Activated T-cell treated with anti-CD3 and anti-CD28 coated beads, Interleukin-2, amount 50 U/mL, for 24 hours (primary cell): ENCODE results near the gene RUSC1.

Source experiments
- DNase-seq: peaks from one replicate; pipeline ENCODE4 v3.0.0-alpha.2; 2020
- H3K27ac Mint-ChIP-seq: 2 replicates; pipeline ENCODE4 v1.8.0; 2020; ENCODE audit warnings: mild to moderate bottlenecking, mixed read lengths
- H3K27me3 Mint-ChIP-seq: 2 replicates; pipeline ENCODE4 v1.8.0; 2020; ENCODE audit warnings: mixed read lengths
- H3K36me3 Mint-ChIP-seq: 2 replicates; pipeline ENCODE4 v1.8.0; 2020; ENCODE audit warnings: low read depth, mixed read lengths
- H3K4me1 Mint-ChIP-seq: 2 replicates; pipeline ENCODE4 v1.8.0; 2020; ENCODE audit warnings: low read depth, mixed read lengths
- H3K4me3 Mint-ChIP-seq: 2 replicates; pipeline ENCODE4 v1.8.0; 2020; ENCODE audit warnings: mild to moderate bottlenecking, moderate library complexity, mixed read lengths
- H3K9me3 Mint-ChIP-seq: 2 replicates; pipeline ENCODE4 v1.8.0; 2020; ENCODE audit warnings: mixed read lengths

RUSC1 gene, protein sequence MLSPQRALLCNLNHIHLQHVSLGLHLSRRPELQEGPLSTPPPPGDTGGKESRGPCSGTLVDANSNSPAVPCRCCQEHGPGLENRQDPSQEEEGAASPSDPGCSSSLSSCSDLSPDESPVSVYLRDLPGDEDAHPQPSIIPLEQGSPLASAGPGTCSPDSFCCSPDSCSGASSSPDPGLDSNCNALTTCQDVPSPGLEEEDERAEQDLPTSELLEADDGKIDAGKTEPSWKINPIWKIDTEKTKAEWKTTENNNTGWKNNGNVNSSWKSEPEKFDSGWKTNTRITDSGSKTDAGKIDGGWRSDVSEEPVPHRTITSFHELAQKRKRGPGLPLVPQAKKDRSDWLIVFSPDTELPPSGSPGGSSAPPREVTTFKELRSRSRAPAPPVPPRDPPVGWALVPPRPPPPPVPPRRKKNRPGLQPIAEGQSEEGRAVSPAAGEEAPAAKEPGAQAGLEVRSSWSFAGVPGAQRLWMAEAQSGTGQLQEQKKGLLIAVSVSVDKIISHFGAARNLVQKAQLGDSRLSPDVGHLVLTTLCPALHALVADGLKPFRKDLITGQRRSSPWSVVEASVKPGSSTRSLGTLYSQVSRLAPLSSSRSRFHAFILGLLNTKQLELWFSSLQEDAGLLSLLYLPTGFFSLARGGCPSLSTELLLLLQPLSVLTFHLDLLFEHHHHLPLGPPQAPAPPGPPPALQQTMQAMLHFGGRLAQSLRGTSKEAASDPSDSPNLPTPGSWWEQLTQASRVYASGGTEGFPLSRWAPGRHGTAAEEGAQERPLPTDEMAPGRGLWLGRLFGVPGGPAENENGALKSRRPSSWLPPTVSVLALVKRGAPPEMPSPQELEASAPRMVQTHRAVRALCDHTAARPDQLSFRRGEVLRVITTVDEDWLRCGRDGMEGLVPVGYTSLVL

DNA sequence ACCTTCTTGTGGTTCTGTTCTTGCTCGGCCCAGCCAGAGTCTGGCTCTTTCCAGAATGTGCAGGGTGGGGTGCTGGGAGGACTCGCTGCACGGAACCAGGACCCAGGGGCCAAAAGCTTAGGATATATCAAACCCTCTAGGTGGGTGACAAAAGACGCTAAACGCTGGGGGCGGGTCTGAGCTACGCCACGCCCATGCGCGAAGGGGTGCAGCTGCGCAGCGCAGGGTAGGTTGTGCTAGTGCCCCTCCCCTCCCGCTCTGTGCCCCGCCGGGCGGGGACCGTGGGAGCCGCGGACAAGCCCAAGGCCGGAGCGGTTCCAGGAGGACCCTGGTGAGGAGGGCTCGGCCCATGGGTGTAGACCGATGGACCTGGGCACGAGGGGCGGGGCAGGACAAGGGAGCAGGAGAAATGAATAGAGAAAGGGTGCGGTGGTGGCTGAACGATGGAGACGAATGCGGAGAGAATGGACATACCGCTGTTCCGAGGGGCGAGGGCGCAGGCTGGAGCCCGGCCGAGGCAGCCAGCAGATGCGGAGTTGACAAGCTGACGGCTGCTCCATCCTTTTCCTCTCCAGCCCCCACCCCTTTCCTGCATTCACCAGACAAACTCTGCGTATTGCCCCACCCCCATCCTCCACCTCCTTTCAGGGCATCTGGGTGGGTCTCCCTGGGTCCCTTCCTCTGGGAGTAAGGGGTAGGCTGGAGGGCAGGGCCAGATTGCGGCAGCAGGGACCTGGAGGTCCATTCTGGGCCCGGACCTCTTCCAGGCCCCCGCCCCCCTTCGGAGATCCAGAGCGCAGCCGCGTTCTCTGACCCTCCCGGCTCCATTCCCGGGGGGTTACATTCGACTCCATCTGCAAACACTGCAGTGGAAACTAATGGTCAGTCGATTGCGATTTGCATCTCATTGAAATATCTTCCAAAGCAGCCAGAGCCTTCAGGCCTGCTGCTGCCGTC is at the start of gene RUSC1:
TSS of gene RUSC1 (plus strand) at position 234 of the 957 bp plus-strand sequence. CDS start 880 bp downstream, outside the sequence.
- peak within 1 kb of the TSS; percentile 82 for H3K4me3 Mint-ChIP-seq
- peaks cover 37% of the 10 kb centered on the region for H3K4me1 Mint-ChIP-seq
- no peaks in the 10 kb centered on the region for H3K27me3 Mint-ChIP-seq
- H3K27ac Mint-ChIP-seq = peak within 1 kb of the TSS; percentile 70
- DNase-seq = peak; percentile 85
- H3K9me3 Mint-ChIP-seq = no peaks in the 10 kb centered on the region
- H3K36me3 Mint-ChIP-seq = peaks cover 63% of the 10 kb centered on the region

DNA sequence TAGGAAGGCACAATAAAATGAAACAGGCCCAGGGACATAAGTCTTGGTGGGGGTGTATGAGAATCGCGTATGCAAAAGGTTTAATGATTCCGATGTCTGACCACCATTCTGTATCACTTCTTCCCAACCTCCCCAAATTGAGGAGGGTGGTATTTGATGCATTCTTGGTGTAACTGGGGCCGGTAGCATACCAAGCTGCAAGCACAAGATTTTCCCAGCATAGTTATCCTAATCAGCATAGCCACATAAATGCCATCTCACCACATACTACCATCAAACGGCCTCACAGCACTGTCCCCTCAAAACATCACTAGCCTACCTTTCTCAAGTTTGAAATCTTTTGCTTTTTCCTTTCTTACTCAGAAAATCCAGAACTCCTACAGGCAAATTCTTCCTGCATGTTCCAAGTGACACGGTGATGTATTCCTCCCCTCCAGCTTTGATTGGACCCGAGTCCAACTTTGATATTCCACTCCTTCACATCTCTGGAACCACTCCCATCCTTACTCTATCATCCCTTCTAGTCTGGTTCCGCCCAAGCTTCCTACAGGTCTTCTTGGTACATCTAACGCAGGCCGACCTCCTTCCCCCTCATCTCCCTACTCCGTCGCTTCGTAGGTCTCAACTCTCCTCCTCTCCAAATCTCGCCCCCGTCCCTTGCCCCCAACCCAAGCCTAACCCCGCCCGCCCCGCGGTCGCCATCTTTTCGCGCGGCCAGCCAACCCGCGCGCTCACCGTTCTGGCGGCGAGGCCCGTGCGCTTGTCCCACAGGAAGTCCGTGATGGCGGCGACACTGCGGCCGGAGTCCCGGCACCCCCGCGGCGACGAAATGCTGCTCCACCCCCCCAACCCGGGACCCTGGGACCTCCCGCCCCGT is 48.0 kb upstream of the RUSC1 start:
- Mint-ChIP-seq H3K36me3 (peaks cover 50% of the 10 kb centered on the region), H3K9me3 (no peaks in the 10 kb centered on the region), H3K4me3 (peak overlapping the region; percentile 90), H3K27me3 (no peaks in the 10 kb centered on the region), H3K27ac (peak overlapping the region; percentile 94), H3K4me1 (peaks cover 43% of the 10 kb centered on the region)
- DNase-seq = no peak

- no peaks in the 10 kb centered on the region for H3K27me3 Mint-ChIP-seq
- peaks cover 47% of the 10 kb centered on the region for H3K4me1 Mint-ChIP-seq
- DNase-seq = peak; percentile 97
- H3K4me3 Mint-ChIP-seq = peak within 1 kb of the TSS; percentile 90
- peaks cover 42% of the 10 kb centered on the region for H3K36me3 Mint-ChIP-seq
- peak within 1 kb of the TSS; percentile 94 for H3K27ac Mint-ChIP-seq
- H3K9me3 Mint-ChIP-seq = no peaks in the 10 kb centered on the region
Measured at GRCh38 chr1:155273343-155274245, 47.1 kb upstream of the RUSC1 start, which contains the start of gene CLK2. TSS of gene CLK2 (minus strand) at chr1:155273504. CDS start at chr1:155270977, 2,527 bp downstream.

GRCh38 chr1:155277070-155277901 is 43.4 kb upstream of the RUSC1 start, which contains the start of gene HCN3:
TSS of gene HCN3 (plus strand) at chr1:155277463. CDS start at chr1:155277591, 128 bp downstream.
- peak within 1 kb of the TSS; percentile 78 for H3K4me3 Mint-ChIP-seq
- peaks cover 32% of the 10 kb centered on the region for H3K4me1 Mint-ChIP-seq
- H3K36me3 Mint-ChIP-seq = peaks cover 7% of the 10 kb centered on the region
- no peaks in the 10 kb centered on the region for H3K9me3 Mint-ChIP-seq
- H3K27me3 Mint-ChIP-seq = no peaks in the 10 kb centered on the region
- H3K27ac Mint-ChIP-seq = no peak within 1 kb of the TSS
- peak; percentile 97 for DNase-seq

GRCh38 chr1:155277902-155278688 is 42.6 kb upstream of the RUSC1 start:
- H3K9me3 Mint-ChIP-seq = no peaks in the 10 kb centered on the region
- no peaks in the 10 kb centered on the region for H3K27me3 Mint-ChIP-seq
- H3K4me1 Mint-ChIP-seq = peaks cover 27% of the 10 kb centered on the region
- peak overlapping the region; percentile 78 for H3K4me3 Mint-ChIP-seq
- H3K27ac Mint-ChIP-seq = no peak overlapping the region
- no peaks in the 10 kb centered on the region for H3K36me3 Mint-ChIP-seq
- peak; percentile 81 for DNase-seq

DNA sequence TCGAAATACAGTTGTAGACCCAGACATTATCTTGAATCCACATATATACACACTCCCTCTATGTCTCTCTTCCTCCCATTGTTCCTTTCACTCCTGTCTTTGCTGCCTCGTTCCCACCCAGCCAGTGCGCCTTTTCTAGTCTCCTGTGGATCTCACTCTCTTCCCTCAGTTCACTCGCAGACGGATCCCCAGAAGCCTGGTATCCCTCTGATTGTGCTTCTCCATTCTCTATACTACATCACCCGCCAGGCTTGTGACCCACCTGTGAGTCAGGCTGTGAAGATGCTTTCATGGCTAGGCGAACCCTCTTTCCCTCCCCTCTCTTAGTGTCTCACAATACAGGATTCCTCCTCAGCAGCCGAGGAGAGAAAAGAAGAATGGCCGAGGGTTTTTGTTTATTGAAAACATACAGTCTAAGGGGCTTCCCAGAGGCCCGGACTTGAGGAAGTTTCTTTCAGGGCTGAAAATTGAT is 42.0 kb upstream of the RUSC1 start:
- no peaks in the 10 kb centered on the region for H3K9me3 Mint-ChIP-seq
- H3K27me3 Mint-ChIP-seq = no peaks in the 10 kb centered on the region
- DNase-seq = no peak
- peaks cover 24% of the 10 kb centered on the region for H3K4me1 Mint-ChIP-seq
- H3K36me3 Mint-ChIP-seq = no peaks in the 10 kb centered on the region
- H3K4me3 Mint-ChIP-seq = no peak overlapping the region
- no peak overlapping the region for H3K27ac Mint-ChIP-seq

GRCh38 chr1:155279268-155279667 is 41.4 kb upstream of the RUSC1 start:
- Mint-ChIP-seq H3K4me1 (peaks cover 21% of the 10 kb centered on the region), H3K27me3 (no peaks in the 10 kb centered on the region), H3K27ac (no peak overlapping the region), H3K36me3 (no peaks in the 10 kb centered on the region), H3K9me3 (no peaks in the 10 kb centered on the region), H3K4me3 (no peak overlapping the region)
- DNase-seq = no peak

GRCh38 chr1:155282488-155283091 is 38.1 kb upstream of the RUSC1 start:
- peaks cover 6% of the 10 kb centered on the region for H3K4me1 Mint-ChIP-seq
- no peak overlapping the region for H3K4me3 Mint-ChIP-seq
- H3K27me3 Mint-ChIP-seq = no peaks in the 10 kb centered on the region
- DNase-seq = no peak
- H3K36me3 Mint-ChIP-seq = peaks cover 2% of the 10 kb centered on the region
- no peaks in the 10 kb centered on the region for H3K9me3 Mint-ChIP-seq
- H3K27ac Mint-ChIP-seq = no peak overlapping the region

DNA sequence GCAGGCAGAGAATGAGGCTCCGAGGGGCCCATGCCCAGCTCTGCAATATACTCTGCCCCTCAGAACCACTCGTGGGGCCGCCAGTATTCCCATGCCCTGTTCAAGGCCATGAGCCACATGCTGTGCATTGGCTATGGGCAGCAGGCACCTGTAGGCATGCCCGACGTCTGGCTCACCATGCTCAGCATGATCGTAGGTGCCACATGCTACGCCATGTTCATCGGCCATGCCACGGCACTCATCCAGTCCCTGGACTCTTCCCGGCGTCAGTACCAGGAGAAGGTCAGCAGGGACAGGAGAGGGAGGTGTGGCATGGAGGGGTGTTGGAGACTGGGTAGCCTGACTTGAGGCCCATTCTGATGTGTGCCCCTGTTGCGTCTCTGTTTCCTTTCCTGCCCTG is 36.2 kb upstream of the RUSC1 start:
- H3K27me3 Mint-ChIP-seq = no peaks in the 10 kb centered on the region
- H3K36me3 Mint-ChIP-seq = peaks cover 3% of the 10 kb centered on the region
- H3K27ac Mint-ChIP-seq = no peak overlapping the region

DNA sequence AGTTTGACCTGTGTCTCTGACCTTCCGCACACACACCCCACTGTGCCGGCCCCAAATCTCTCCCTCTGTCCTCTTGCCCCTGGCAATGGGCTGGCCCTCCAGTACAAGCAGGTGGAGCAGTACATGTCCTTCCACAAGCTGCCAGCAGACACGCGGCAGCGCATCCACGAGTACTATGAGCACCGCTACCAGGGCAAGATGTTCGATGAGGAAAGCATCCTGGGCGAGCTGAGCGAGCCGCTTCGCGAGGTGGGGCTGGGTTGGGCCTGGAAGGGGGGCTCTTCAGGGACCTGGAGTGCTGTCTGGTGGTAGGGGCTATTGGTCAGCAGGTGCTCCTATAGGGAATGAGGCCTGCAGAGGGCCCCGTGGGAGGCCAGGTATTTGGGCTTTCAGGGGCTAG is 35.6 kb upstream of the RUSC1 start:
- Mint-ChIP-seq H3K4me3 (no peak overlapping the region), H3K4me1 (no peaks in the 10 kb centered on the region), H3K27me3 (peaks cover 1% of the 10 kb centered on the region), H3K27ac (no peak overlapping the region), H3K9me3 (no peaks in the 10 kb centered on the region), H3K36me3 (peaks cover 3% of the 10 kb centered on the region)
- DNase-seq = no peak

More for the DNA sequence above, 36.2 kb upstream of the RUSC1 start:
- Mint-ChIP-seq H3K4me1 (no peaks in the 10 kb centered on the region), H3K4me3 (no peak overlapping the region), H3K9me3 (no peaks in the 10 kb centered on the region)
- DNase-seq = no peak

- Mint-ChIP-seq H3K27me3 (peaks cover 5% of the 10 kb centered on the region), H3K4me1 (no peaks in the 10 kb centered on the region), H3K36me3 (peaks cover 3% of the 10 kb centered on the region), H3K9me3 (no peaks in the 10 kb centered on the region), H3K27ac (no peak overlapping the region), H3K4me3 (no peak overlapping the region)
- DNase-seq = no peak
Measured at GRCh38 chr1:155285631-155286044, 35.1 kb upstream of the RUSC1 start.
